HFFc6 (cell line): ENCODE measurements around the gene PTPRK. TPM values are rescaled to one million over a fixed set of nuclear protein-coding genes. Genes with fewer than 3 reads are reported as not detected.
A peak's percentile ranks its signal among the peaks of the same experiment; 100 is the strongest.

Source experiments
- DNase-seq: peaks from one replicate; pipeline ENCODE4 v3.0.0-alpha.2; 2018
- H3K27ac Mint-ChIP-seq: 2 replicates; pipeline ENCODE4 v1.8.0; 2020; ENCODE audit warnings: mild to moderate bottlenecking, mixed read lengths
- H3K27me3 Mint-ChIP-seq: 2 replicates; pipeline ENCODE4 v1.8.0; 2021; ENCODE audit warnings: mild to moderate bottlenecking, moderate library complexity, mixed read lengths; ENCODE audit not compliant: insufficient read depth
- H3K36me3 Mint-ChIP-seq: 2 replicates; pipeline ENCODE4 v1.8.0; 2021; ENCODE audit warnings: low read depth, mixed read lengths
- H3K4me1 Mint-ChIP-seq: 2 replicates; pipeline ENCODE4 v1.8.0; 2020; ENCODE audit warnings: low read depth, mixed read lengths
- H3K4me3 Mint-ChIP-seq: 2 replicates; pipeline ENCODE4 v1.8.0; 2020; ENCODE audit warnings: mild to moderate bottlenecking, moderate library complexity, mixed read lengths
- H3K9me3 Mint-ChIP-seq: 2 replicates; pipeline ENCODE4 v1.8.0; 2020; ENCODE audit warnings: mild to moderate bottlenecking, mixed read lengths
- CTCF ChIP-seq: fragments of 200-600 bp; sonication (generic); IDR thresholded peaks from 2 replicates; pipeline ENCODE4 v1.5.0; 2021; ENCODE audit warnings: antibody characterized with exemption, mild to moderate bottlenecking
- total RNA-seq, 6 experiments: library from RNA; stranded (reverse); fragmentation: NEBNext Ultra II Directional; extraction: Animal tissue kit (Norgen Biotek cat#: 25700); gene quantifications; 2 replicates in 1 of 6; 3 replicates in 5 of 6; pipeline ENCODE4 v1.2.3, GENCODE V29; 2021

PTPRK gene
- total RNA-seq, 6 experiments from 2014 or later = 92.8 to 104 (median 97.3) TPM

DNA sequence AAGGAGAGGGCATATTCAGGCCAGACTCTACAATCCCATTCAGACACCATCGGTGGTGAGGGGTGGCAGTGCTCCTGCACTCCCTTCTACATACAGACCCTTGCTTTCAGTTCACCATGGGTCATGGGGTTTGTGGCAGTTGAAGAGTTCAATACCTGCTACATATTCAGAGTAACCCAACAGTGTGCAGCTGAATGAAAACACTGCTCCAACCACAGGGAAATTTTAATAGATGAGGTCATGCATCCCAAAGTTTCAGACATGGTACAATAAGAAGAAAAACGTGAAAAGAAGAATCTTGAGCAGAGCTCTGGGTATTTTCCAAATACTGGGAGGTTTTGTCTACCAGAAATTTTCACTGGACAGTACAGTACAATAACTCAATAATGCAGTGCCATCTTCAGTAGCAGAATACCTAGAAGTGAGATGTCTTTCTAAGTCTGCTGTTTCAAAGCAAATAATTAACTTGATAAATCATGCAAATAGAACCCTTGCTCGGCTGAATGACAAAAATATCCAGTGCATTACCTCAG, 162.1 kb downstream of the PTPRK start:
- H3K4me1 Mint-ChIP-seq = peaks cover 38% of the 10 kb centered on the region
- H3K36me3 Mint-ChIP-seq = peaks cover 15% of the 10 kb centered on the region
- H3K4me3 Mint-ChIP-seq = no peak overlapping the region
- no peak for TF ChIP-seq CTCF
- DNase-seq = peak; percentile 11
- H3K9me3 Mint-ChIP-seq = no peaks in the 10 kb centered on the region
- peaks cover 2% of the 10 kb centered on the region; the same call in 1 of the 2 replicates for H3K27me3 Mint-ChIP-seq
- peak overlapping the region; percentile 3; the same call in 1 of the 2 replicates for H3K27ac Mint-ChIP-seq

GRCh38 chr6:128357392-128358130, 162.8 kb downstream of the PTPRK start:
- peaks cover 44% of the 10 kb centered on the region for H3K4me1 Mint-ChIP-seq
- peaks cover 10% of the 10 kb centered on the region for H3K36me3 Mint-ChIP-seq

DNA sequence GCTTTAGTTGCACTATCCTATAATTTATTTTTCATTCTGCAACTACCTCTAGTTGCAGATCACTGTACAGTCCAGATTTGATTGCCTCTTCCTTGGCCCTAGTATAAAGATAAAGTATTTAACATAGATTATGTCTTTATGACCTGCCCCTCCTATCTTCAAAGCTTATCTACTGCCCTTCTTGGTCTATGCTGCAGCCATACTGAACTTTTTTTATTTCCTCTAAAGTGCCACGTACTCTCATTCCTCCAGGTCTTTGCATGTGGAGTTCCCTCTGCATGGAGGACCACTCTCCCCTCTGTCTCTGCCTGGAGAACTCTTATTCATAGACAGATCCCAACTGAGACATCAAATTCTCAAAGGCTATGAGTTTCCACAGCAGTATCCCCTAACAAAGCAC, 168.0 kb downstream of the PTPRK start:
- Mint-ChIP-seq H3K27ac (no peak overlapping the region), H3K4me1 (peaks cover 52% of the 10 kb centered on the region), H3K27me3 (no peaks in the 10 kb centered on the region)

More at GRCh38 chr6:128357392-128358130, 162.8 kb downstream of the PTPRK start:
- peaks cover 2% of the 10 kb centered on the region; the same call in 1 of the 2 replicates for H3K27me3 Mint-ChIP-seq
- TF ChIP-seq CTCF = no peak
- no peaks in the 10 kb centered on the region for H3K9me3 Mint-ChIP-seq
- H3K27ac Mint-ChIP-seq = peak overlapping the region; percentile 9; the same call in 1 of the 2 replicates
- no peak for DNase-seq
- H3K4me3 Mint-ChIP-seq = no peak overlapping the region

DNA sequence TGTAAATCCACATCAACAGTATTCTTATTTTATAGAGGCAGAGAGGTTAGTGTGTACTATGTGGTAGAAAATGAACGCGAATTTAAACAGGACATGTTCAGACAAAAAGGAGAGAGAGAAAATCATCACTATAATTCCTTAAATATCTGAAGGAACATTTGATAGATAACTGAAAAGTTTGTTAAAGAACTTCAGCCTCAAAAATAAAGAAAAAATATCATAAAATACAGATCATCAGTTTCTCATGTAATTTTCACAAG, 169.2 kb downstream of the PTPRK start:
- H3K36me3 Mint-ChIP-seq = peaks cover 8% of the 10 kb centered on the region
- no peak overlapping the region for H3K4me3 Mint-ChIP-seq
- TF ChIP-seq CTCF = no peak
- no peaks in the 10 kb centered on the region for H3K9me3 Mint-ChIP-seq
- no peaks in the 10 kb centered on the region for H3K27me3 Mint-ChIP-seq
- DNase-seq = no peak
- H3K4me1 Mint-ChIP-seq = peaks cover 53% of the 10 kb centered on the region
- no peak overlapping the region; the same call in 1 of the 2 replicates for H3K27ac Mint-ChIP-seq

More for the DNA sequence above, 168.0 kb downstream of the PTPRK start:
- Mint-ChIP-seq H3K9me3 (no peaks in the 10 kb centered on the region), H3K4me3 (no peak overlapping the region), H3K36me3 (peaks cover 8% of the 10 kb centered on the region)
- no peak for DNase-seq
- TF ChIP-seq CTCF = no peak

DNA sequence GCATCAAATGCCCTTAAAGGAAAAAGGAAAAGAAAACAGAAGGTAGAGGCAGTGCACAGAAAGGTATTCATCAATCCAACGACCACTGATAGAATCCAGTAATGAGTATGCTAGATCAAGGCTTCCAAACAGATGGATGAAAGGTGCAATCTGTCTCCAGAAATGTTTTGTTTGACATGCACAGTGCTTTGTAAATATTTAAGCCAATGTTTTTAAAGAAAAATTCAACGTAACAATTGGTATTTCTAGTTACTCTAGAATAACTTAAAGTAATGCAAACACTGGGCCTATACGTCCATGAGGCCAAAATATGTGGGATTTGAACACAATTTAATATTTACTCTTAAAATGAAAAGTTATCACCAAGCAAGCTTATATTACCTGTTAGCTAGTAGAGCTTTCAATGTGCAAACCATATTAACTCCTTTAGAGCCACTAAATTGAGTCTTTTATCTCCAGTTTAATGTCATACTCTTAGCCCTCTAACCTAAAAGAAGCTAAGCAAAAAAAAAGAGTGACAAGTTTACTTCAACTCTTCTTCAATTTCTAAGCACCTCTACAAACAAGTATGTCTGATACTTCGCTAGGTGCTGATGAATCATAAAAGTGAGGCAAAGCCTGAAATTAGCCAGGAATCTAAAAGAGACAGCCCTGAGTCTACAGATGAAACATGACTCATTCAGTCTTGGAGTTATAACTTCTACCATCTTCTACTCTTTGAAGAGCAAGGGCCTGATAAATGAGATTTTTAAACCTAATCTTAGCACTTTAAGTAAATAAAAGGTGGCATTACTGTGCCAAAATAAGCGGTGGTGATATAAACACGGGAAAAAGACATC, 169.8 kb downstream of the PTPRK start:
- no peaks in the 10 kb centered on the region for H3K9me3 Mint-ChIP-seq
- H3K4me3 Mint-ChIP-seq = no peak overlapping the region
- peaks cover 49% of the 10 kb centered on the region for H3K4me1 Mint-ChIP-seq
- H3K27me3 Mint-ChIP-seq = no peaks in the 10 kb centered on the region
- no peak overlapping the region; the same call in 1 of the 2 replicates for H3K27ac Mint-ChIP-seq
- H3K36me3 Mint-ChIP-seq = peaks cover 8% of the 10 kb centered on the region
- no peak for TF ChIP-seq CTCF
- DNase-seq = peak; percentile 40
